ENCODE measurements around the gene CUX1. TPM values are rescaled to one million over a fixed set of nuclear protein-coding genes. Genes with fewer than 3 reads are reported as not detected.

The CUX1 gene
- total and polyA plus RNA-seq, 9 donors, result 42.2 to 151 (median 126) TPM

GRCh38 chr7:102254521-102254920 is 437.1 kb downstream of the CUX1 start:
- no peak for DNase-seq
- WGBS, 3 donors, result 95 to 96% (median 95%) methylated on average over 8 of the region's 8 CpGs
- intact Hi-C loops (cut with DNase I), result no loop called here

DNA sequence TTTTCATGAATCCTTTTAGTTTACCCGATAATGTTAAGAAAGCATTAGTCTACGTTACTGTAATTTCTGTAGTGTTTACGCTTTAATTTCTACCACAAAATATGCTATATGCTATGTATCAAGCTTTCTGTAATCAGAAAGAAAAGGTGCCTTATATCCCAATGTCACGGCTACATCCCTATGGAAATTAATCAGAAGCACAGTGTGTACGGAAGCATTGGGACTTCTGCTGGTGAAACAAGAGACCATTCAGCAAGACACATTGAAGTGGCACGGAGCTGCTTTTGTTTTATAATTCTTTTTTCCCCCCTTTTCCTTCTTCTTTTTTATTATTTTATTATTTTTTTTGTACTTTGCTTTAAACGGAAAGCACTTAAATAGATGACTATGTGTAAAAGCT is 438.1 kb downstream of the CUX1 start:
- Histone ChIP-seq H3K4me3 (no peak overlapping the region), H3K4me1 (ENCODE audit: insufficient read depth) (no peaks in the 10 kb centered on the region), H3K9me3 (no peaks in the 10 kb centered on the region), H3K27me3 (no peaks in the 10 kb centered on the region), H3K36me3 (no peaks in the 10 kb centered on the region), H3K27ac (no peak overlapping the region)
- 94 to 96% (median 95%) methylated on average over 7 of the region's 7 CpGs for WGBS, 3 donors
- intact Hi-C loops (cut with DNase I), result no loop called here
- no peak for DNase-seq
- TF ChIP-seq, protein P1, sequence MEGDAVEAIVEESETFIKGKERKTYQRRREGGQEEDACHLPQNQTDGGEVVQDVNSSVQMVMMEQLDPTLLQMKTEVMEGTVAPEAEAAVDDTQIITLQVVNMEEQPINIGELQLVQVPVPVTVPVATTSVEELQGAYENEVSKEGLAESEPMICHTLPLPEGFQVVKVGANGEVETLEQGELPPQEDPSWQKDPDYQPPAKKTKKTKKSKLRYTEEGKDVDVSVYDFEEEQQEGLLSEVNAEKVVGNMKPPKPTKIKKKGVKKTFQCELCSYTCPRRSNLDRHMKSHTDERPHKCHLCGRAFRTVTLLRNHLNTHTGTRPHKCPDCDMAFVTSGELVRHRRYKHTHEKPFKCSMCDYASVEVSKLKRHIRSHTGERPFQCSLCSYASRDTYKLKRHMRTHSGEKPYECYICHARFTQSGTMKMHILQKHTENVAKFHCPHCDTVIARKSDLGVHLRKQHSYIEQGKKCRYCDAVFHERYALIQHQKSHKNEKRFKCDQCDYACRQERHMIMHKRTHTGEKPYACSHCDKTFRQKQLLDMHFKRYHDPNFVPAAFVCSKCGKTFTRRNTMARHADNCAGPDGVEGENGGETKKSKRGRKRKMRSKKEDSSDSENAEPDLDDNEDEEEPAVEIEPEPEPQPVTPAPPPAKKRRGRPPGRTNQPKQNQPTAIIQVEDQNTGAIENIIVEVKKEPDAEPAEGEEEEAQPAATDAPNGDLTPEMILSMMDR (IDR thresholded peaks at IDR 0.05), result no peak
- TF ChIP-seq EP300 (IDR thresholded peaks at IDR 0.05), result no peak
- no peak for TF ChIP-seq POLR2A (IDR thresholded peaks at IDR 0.05)

More at GRCh38 chr7:102254521-102254920, 437.1 kb downstream of the CUX1 start:
- H3K27ac ChIP-seq, result no peak overlapping the region
- H3K36me3 ChIP-seq, result no peaks in the 10 kb centered on the region
- no peaks in the 10 kb centered on the region for H3K27me3 ChIP-seq
- no peak overlapping the region for H3K4me3 ChIP-seq
- no peak for TF ChIP-seq EP300 (IDR thresholded peaks at IDR 0.05)
- TF ChIP-seq POLR2A (IDR thresholded peaks at IDR 0.05), result no peak
- TF ChIP-seq, protein P1 (IDR thresholded peaks at IDR 0.05), result no peak
- no peaks in the 10 kb centered on the region for H3K9me3 ChIP-seq
- H3K4me1 ChIP-seq (ENCODE audit: insufficient read depth), result no peaks in the 10 kb centered on the region

GRCh38 chr7:102255916-102256315 is 438.5 kb downstream of the CUX1 start:
- no peaks in the 10 kb centered on the region for H3K36me3 ChIP-seq
- no peak for DNase-seq
- 86 to 90% (median 88%) methylated on average over 15 of the region's 15 CpGs for WGBS, 3 donors
- no peaks in the 10 kb centered on the region for H3K4me1 ChIP-seq (ENCODE audit: insufficient read depth)
- intact Hi-C loops (cut with DNase I), result no loop called here
- H3K27me3 ChIP-seq, result no peaks in the 10 kb centered on the region
- TF ChIP-seq POLR2A (IDR thresholded peaks at IDR 0.05) (no peak), EP300 (IDR thresholded peaks at IDR 0.05) (no peak)
- TF ChIP-seq, protein P1 (IDR thresholded peaks at IDR 0.05), result no peak
- no peak overlapping the region for H3K27ac ChIP-seq
- H3K9me3 ChIP-seq, result no peaks in the 10 kb centered on the region
- H3K4me3 ChIP-seq, result no peak overlapping the region

- H3K36me3 ChIP-seq, result no peaks in the 10 kb centered on the region
- 90 to 91% (median 91%) methylated on average over 25 of the region's 25 CpGs for WGBS, 3 donors
- TF ChIP-seq, protein P1 (IDR thresholded peaks at IDR 0.05), result no peak
- TF ChIP-seq POLR2A (IDR thresholded peaks at IDR 0.05) (no peak), EP300 (IDR thresholded peaks at IDR 0.05) (no peak)
- H3K4me1 ChIP-seq (ENCODE audit: insufficient read depth), result no peaks in the 10 kb centered on the region
- intact Hi-C loops (cut with DNase I), result no loop called here
- H3K4me3 ChIP-seq, result no peak overlapping the region
- H3K27me3 ChIP-seq, result no peaks in the 10 kb centered on the region
- DNase-seq, result no peak
- H3K9me3 ChIP-seq, result no peaks in the 10 kb centered on the region
- H3K27ac ChIP-seq, result no peak overlapping the region
Observed at GRCh38 chr7:102258073-102258748, 440.8 kb downstream of the CUX1 start.

Data from ovary (tissue), 9 donors.